Daoy (cell line): ENCODE measurements around the gene L2HGDH. TPM values are rescaled to one million over a fixed set of nuclear protein-coding genes. Genes with fewer than 3 reads are reported as not detected.

Experiments used
- DNase-seq: peaks from one replicate; pipeline ENCODE4 v3.0.0-alpha.2; 2015; ENCODE audit warnings: low read depth
- total RNA-seq: library from RNA; depleted of rRNA; stranded (reverse); fragments of >200 nt; shearing (Covaris generic); gene quantifications from 2 replicates; pipeline ENCODE4 v1.2.3, GENCODE V29; 2014; rRNA removed

Gene L2HGDH
- total RNA-seq, 1 experiment from 2014 or later, result 18.2 TPM

DNA sequence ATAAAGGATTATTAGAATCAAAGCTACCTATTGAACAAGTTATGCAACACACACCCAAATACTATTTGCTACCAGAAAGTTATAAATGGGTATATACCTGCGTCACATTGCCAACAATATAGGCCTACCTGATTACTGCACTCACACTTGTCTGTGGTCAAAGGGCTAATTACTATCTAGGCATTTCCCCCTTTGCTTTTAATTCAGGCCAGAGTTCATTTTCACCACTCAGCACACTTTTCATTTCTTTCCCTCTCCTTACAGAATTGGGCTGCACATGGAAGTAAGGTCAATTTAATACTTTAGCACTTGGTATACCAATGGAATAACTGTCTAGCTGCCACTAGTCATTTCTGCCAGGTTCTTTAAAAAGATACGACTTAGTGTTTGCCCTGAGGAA lies 82.3 kb downstream of the L2HGDH start:
- no peak for DNase-seq

DNA sequence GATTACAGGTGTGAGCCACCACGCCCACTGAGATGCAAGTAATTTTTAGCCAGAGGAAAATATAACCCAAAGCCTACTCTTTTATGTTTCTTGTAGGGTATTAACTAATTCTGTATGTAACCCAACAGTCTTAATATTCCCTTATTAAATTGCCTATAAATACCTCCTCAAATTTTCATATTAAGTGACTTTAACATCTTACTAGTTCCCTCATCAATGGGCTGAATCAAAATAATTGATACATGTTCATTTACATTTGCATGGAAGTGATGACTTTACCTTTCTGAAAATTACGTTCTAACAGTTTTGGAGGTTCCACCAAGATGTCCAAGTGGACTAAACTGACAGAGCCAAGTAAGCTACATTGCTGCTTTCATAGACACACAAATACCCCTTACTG lies 83.7 kb downstream of the L2HGDH start:
- no peak for DNase-seq

DNA sequence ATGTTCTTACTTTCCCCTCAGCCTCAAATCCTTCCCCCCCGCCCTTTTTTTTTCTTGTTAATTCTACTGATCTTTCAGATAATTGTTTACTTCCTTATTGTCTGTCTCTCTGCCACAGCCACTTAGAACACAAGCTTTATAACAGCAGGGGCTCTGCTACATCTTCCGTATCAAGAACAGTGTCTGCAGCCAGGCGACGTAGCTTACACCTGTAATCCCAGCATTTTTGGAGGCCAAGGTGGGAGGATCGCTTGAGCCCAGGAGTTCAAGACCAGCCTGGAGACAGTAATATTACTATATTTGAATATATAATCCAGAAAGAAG lies 86.1 kb downstream of the L2HGDH start:
- DNase-seq, result no peak

DNA sequence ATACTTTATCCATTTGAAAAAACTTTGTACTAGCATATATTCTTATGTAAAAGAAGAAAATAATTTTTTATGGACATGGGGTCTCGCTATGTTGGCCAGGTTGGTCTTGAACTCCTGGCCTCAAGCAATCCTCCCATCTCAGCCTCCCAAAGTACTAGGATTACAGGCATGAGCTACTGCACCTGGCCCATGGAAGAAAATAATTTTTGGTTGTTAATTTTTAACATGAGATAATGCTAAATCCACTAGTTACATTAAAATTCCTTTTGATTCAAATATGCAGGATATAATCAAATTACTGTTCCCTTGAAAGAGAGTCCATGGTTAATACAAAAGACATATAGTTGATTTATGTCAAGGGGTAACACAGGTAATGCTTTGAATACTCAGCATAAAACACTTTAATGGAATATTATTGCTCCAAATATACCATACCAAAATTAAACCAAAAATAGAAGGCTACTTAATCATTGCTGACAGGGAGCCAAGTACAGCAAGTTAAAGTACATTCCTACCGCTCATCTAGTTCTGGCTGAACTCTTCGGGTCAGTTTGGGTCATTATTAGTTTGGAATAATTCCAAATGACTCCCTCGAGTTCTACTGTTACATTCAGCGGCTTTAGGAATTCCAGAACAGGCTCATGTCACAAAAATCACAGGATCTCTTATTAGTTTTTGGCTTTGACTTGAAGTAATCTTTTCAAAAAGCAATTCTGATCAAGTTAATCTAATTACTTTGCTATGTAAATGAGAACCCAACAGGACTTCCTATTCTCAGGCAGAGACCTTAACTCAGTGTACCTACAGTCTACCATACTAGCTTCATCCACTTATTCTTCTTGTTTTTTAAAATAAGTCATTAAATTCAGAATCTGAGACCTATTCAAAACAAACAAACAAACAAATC lies 86.7 kb downstream of the L2HGDH start:
- peak; percentile 44 for DNase-seq

DNA sequence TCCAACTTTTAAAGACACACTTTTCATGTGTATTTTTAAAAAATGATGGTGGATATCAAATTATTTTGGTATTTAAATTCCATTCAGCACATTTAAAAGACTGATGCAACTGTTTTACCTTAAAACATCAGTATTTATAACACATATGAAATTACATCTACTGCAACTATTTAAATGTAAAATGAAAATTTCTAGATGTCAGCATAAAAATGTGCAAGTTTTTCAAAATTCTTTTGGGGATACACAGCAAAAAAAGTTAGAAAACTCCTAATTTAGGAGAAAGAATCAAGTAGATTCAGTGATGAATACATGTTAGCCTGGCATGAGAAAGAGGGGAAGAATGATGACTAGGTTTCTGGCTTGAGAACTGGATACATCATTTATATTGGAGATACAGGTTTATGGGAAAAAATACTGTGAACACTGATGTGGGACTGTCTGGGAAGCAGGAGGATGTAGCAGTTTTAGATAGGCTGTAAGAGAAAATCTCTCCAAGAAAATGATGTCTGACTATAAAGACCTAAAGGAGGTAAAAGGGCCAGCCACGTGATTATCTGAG lies 89.9 kb downstream of the L2HGDH start:
- no peak for DNase-seq

DNA sequence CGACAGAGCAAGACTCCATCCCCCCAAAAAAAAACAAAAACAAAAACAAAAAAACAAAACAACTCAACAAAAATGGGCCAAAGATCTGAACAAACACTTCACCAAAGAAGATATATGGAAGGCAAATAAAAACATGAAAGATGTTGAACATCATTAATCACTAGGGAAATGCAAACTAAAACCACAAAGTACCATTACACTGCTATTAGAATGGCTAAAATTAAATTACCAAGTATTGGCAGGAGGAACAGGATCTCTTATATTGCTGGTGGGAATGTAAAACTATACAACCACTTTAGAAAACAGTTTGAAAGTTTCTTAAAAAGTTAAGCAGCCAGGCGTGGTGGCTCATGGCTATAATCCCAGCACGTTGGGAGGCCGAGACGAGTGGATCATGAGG lies 93.5 kb downstream of the L2HGDH start:
- no peak for DNase-seq

DNA sequence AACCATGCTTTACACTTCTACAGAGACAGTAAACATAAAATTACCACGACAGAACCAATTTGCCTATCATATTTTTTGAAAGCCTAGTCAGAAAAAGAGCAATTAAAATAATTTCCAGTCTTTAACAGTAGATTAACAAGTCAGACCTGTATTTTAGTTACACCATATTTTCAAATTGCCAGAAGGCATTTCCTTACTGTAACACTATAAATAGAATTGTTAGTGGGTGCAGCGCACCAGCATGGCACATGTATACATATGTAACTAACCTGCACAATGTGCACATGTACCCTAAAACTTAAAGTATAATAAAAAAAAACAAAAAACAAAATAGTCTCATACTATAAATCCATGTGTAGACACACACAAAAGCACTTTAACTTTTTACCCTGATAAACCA lies 96.6 kb downstream of the L2HGDH start:
- DNase-seq, result no peak

DNA sequence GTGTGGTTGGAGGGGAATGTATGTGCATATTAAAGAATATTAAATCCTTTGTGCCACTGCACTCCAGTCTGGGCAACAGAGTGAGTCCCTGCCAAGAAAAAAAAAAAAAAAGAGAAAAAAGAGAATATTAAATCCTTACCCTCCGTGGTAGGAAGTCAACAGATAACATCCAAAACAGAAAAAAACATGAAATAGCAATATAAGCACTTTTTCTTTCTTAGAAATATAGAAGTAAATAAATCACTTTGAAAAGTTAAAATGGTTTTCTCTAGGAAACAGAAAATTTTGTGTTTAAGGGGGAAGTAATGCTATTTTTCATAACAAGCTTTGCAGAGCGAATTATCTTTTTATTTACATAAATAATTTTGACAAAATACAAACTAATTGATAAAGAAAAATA lies 98.2 kb downstream of the L2HGDH start:
- DNase-seq, result no peak

DNA sequence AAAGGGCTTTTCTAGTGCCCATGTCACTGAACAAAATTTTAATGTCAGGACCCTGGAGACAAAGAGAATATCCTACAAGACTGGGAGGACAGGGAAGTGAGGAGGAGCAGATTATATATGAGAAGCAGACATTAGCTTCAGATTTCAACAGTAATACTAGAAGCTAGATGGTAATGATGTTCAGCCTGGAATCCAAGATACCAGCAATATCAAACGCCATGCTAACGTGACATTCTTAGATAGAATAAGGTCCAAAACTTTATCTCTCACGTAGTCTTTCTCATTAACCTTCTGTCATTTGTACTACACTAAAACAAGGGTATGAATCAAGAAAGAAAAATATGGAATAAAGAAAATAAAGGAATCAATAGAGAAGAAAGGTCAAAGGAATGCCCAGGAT lies 99.3 kb downstream of the L2HGDH start:
- no peak for DNase-seq

DNA sequence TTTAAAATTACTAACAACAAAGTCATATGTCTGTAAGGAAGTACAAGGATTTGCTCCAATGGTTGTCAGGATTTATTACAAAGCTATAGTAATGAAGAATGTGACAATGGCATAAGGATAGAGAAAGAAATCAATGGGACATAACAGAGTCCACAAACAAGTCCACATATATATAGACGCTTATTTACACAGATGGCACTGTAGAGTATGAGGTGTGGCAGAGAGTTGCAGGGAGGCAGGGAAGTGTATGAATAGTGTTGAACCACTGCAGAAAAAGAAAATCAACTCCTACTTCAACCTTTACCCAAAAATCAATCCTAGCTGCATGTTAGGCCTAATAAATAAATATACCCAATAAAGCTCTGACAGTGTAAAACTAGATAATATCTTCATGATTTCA lies 102.0 kb downstream of the L2HGDH start:
- no peak for DNase-seq

DNA sequence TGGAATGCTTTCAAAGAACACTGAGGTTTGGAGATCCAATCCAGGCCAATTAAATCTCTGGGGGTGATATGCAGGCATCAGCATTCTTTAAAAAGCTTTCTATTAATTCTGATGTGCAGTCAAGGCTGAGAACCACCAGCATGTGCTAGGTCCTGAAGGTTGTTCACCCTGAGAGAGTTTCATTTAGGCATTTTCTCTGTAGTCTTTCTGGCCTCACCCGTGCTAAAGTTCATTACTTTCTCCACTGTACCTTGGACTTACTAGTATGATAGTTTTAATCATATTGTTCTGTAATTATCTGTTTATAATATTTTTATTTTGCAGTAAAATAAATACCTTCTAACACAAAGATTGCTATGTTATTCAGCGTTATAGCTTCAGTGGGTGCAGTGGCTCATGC lies 113.5 kb downstream of the L2HGDH start:
- DNase-seq, result no peak

DNA sequence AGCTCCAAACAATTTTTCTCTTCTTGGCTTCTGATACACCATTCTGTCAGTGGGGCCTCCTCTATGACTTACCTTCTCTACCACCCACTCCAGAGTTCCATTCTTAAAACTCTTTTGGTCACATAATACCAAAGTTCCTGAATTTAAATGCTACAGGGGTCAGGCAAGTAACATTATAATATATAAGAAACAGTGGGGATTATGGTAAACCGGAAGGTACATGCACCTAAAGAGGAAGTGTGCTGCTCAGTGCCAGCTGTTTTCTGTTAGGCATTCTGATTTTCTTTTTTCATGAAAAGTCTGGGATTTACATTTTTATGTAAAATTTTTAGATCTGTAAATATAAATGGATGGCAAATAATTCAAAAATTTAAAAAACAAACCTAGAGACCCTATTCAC lies 120.5 kb downstream of the L2HGDH start:
- no peak for DNase-seq

Other genes with a start within 250 kb of the L2HGDH start
- gene VCPKMT, start 195.7 kb downstream of the L2HGDH start, total RNA-seq, result 14.5 and 18.8 TPM in 2 replicates
- gene SOS2, start 80.7 kb downstream of the L2HGDH start, total RNA-seq, result 19.5 and 21.8 TPM in 2 replicates
- gene DMAC2L, start 95 bp upstream of the L2HGDH start, total RNA-seq, result 28.7 and 33.3 TPM in 2 replicates
- gene CDKL1, start 84.7 kb upstream of the L2HGDH start, total RNA-seq, result 2.5 and 4.7 TPM in 2 replicates
- 94.4 and 175 TPM in 2 replicates for gene MAP4K5, start 220.3 kb upstream of the L2HGDH start, total RNA-seq
- gene ATL1, start 247.9 kb upstream of the L2HGDH start, total RNA-seq, result 5.7 and 5.9 TPM in 2 replicates